GM12878 (cell line): Measurements from ENCODE around the gene RAB28. TPM values are rescaled to one million over a fixed set of nuclear protein-coding genes. Genes with fewer than 3 reads are reported as not detected.

Experiments used
- ATAC-seq: fragments of 200-7000 bp; cut with Tn5 transposase; 3 replicates; pipeline ENCODE4 v1.9.1; 2020; ENCODE audit warnings: mild to moderate bottlenecking, moderate library complexity
- BruUV-seq: library from RNA; stranded (reverse); fragments of 400-500 nt; replicated peaks from 2 replicates; lab custom pipeline; 2021; lab: Mats Ljungman, UMichigan
- CTCF ChIA-PET: fragments of 300-600 bp; sonication (Branson Sonifier 250); formaldehyde crosslinking; extraction: SDS; loops from one replicate; lab custom pipeline; 2021; ENCODE audit warnings: inconsistent platforms; lab: Yijun Ruan, JAX
- POLR2A ChIA-PET: fragments of 350-600 bp; formaldehyde crosslinking; extraction: SDS; loops from one replicate; lab custom pipeline; 2021; ENCODE audit warnings: inconsistent platforms; lab: Charles Lee
- RAD21 ChIA-PET: fragments of 300-600 bp; sonication (Branson Sonifier 250); formaldehyde crosslinking; loops from one replicate; lab custom pipeline; 2023; ENCODE audit warnings: antibody characterized with exemption; ENCODE audit not compliant: unreplicated experiment; lab: Charles Lee
- SMC1A ChIA-PET: fragments of 300-600 bp; sonication (Branson Sonifier 250); formaldehyde crosslinking; loops from one replicate; lab custom pipeline; 2023; ENCODE audit not compliant: unreplicated experiment, uncharacterized antibody; lab: Charles Lee
- DNase-seq: peaks from one replicate; pipeline ENCODE4 v3.0.0-alpha.2; 2011; ENCODE audit warnings: low read depth, low spot score
- FAIRE-seq: peaks from 3 replicates; lab custom pipeline; 2011; peaks lifted over from hg19 to GRCh38; lab: Jason Lieb, UNC
- H2AFZ ChIP-seq: 2 replicates; pipeline ENCODE4 v1.6.0; 2011; ENCODE audit warnings: low read depth, low read length, control low read depth; ENCODE audit not compliant: control insufficient read depth
- H3K27ac ChIP-seq: 2 replicates; pipeline ENCODE4 v1.5.1; 2011; ENCODE audit warnings: control low read depth; ENCODE audit not compliant: control insufficient read depth, insufficient read depth
- H3K27me3 ChIP-seq, 2 experiments: replicated peaks in 1 of 2; 2 replicates each; pipeline versions ENCODE4 v1.6.0 to v1.6.1; 2011; ENCODE audit warnings: low read length in 1 of 2; ENCODE audit not compliant: control insufficient read depth in 2 of 2, insufficient read depth in 2 of 2
- H3K36me3 ChIP-seq, 2 experiments: 2 replicates each; pipeline ENCODE4 v1.5.1; 2011; ENCODE audit warnings: low read length in 1 of 2; ENCODE audit not compliant: control insufficient read depth in 2 of 2, insufficient read depth in 2 of 2
- H3K4me1 ChIP-seq: 2 replicates; pipeline ENCODE4 v1.6.1; 2011; ENCODE audit warnings: mild to moderate bottlenecking, low read length, moderate library complexity, mixed read lengths; ENCODE audit not compliant: control insufficient read depth, insufficient read depth
- H3K4me2 ChIP-seq: 2 replicates; pipeline ENCODE4 v1.6.0; 2011; ENCODE audit warnings: control low read depth; ENCODE audit not compliant: control insufficient read depth, insufficient read depth
- H3K4me3 ChIP-seq: fragments of 200-600 bp; sonication (generic); 2 replicates; pipeline ENCODE4 v1.5.1; 2016
- H3K79me2 ChIP-seq: 2 replicates; pipeline ENCODE4 v1.6.0; 2011; ENCODE audit warnings: low read length; ENCODE audit not compliant: control insufficient read depth, insufficient read depth
- H3K9ac ChIP-seq: 2 replicates; pipeline ENCODE4 v1.8.0; 2011; ENCODE audit warnings: low read length, control low read depth, mixed read lengths; ENCODE audit not compliant: control insufficient read depth, insufficient read depth
- H3K9me3 ChIP-seq: replicated peaks from 3 replicates; pipeline ENCODE4 v1.5.1; 2011; ENCODE audit warnings: mild to moderate bottlenecking, low read length; ENCODE audit not compliant: control insufficient read depth, insufficient read depth
- H4K20me1 ChIP-seq: 2 replicates; pipeline ENCODE4 v1.6.0; 2011; ENCODE audit not compliant: control insufficient read depth, insufficient read depth
- CBX3 ChIP-seq: fragments of 200-600 bp; sonication (generic); IDR thresholded peaks from 2 replicates; pipeline ENCODE4 v1.6.1; 2016; ENCODE audit warnings: low read depth, borderline replicate concordance
- CHD2 ChIP-seq: IDR thresholded peaks from 2 replicates; pipeline ENCODE4 v1.6.1; 2011; ENCODE audit warnings: low read depth, low read length, improper control_type of control experiment, borderline replicate concordance
- FOXM1 ChIP-seq: IDR thresholded peaks from 2 replicates; pipeline ENCODE4 v1.6.1; 2012; ENCODE audit warnings: low read depth, mild to moderate bottlenecking, inconsistent platforms, low read length, moderate library complexity
- GABPA ChIP-seq: IDR thresholded peaks from 2 replicates; pipeline ENCODE4 v1.6.1; 2014; ENCODE audit warnings: antibody characterized with exemption, low read depth, mild to moderate bottlenecking, inconsistent platforms
- SIX5 ChIP-seq: IDR thresholded peaks from 2 replicates; pipeline ENCODE4 v1.6.1; 2011; ENCODE audit warnings: mild to moderate bottlenecking, low read depth, low read length, moderate library complexity; ENCODE audit not compliant: severe bottlenecking
- SPI1 ChIP-seq: IDR thresholded peaks from 2 replicates; pipeline ENCODE4 v1.6.1; 2011; ENCODE audit warnings: low read depth, mild to moderate bottlenecking, low read length, moderate library complexity, borderline replicate concordance; ENCODE audit not compliant: insufficient read depth
- STAT3 ChIP-seq: IDR thresholded peaks from 2 replicates; pipeline ENCODE4 v1.6.1; 2011; ENCODE audit warnings: low read depth, low read length, improper control_type of control experiment
- ZNF24 ChIP-seq: fragments of 450-650 bp; IDR thresholded peaks from 2 replicates; pipeline ENCODE4 v1.6.1; 2017; ENCODE audit warnings: antibody characterized with exemption, mild to moderate bottlenecking
- WGBS: methylation state at CpG from one replicate; pipeline ENCODE4 v1.1.6; 2016; ENCODE audit warnings: low lambda C conversion rate; ENCODE audit not compliant: insufficient replicate concordance, insufficient coverage; ENCODE audit errors: missing lambda C conversion rate; 5-methylcytosine and 5-hydroxymethylcytosine counted together
- in situ Hi-C: fragments of 300-500 bp; cut with MboI; formaldehyde crosslinking; loops from 9 replicates; pipeline ENCODE4 v1.14.3; 2018; ENCODE audit warnings: mixed read lengths
- intact Hi-C: fragments of 100-400 bp; cut with micrococcal nuclease; formaldehyde crosslinking; loops from one replicate; pipeline ENCODE4 v1.14.2; 2022; ENCODE audit not compliant: unreplicated experiment
- polyA plus RNA-seq, 11 experiments: library from polyadenylated mRNA; depleted of rRNA in 4 of 11; unstranded in 6 of 11; stranded (reverse) in 5 of 11; fragments of >200 nt; fragmentation: Nextera tagmentation in 4 of 11; fragmentation: Illumina TruSeq in 1 of 11; extraction: Ambion mirVana in 4 of 11; extraction: Trizol in 1 of 11; gene quantifications; 1 replicate in 1 of 11; 2 replicates in 10 of 11; pipeline versions ENCODE4 v1.2.1 to v1.2.3, GENCODE V29; 2011 to 2016; ENCODE audit warnings: inconsistent platforms in 2 of 11, missing spikeins in 2 of 11, low read depth in 1 of 11
- total RNA-seq, 4 experiments: library from RNA; depleted of rRNA in 3 of 4; stranded (reverse); fragments of >200 nt in 3 of 4; fragmentation: Illumina TruSeq in 1 of 4; extraction: Trizol in 1 of 4; gene quantifications; 2 replicates each; pipeline versions ENCODE4 v1.2.1 to v1.2.3, GENCODE V29; 2013 to 2021
- TF ChIP-seq, protein P1 (sequence below): fragments of 450-650 bp; IDR thresholded peaks from 2 replicates; pipeline ENCODE4 v1.6.1; 2017; ENCODE audit warnings: mild to moderate bottlenecking
- TF ChIP-seq, protein P2 (sequence below): fragments of 450-650 bp; IDR thresholded peaks from 2 replicates; pipeline ENCODE4 v1.6.1; 2016; ENCODE audit warnings: mild to moderate bottlenecking
- TF ChIP-seq, protein P3 (sequence below): IDR thresholded peaks from 2 replicates; pipeline ENCODE4 v1.6.1; 2012; ENCODE audit warnings: low read depth, low read length, improper control_type of control experiment

The RAB28 gene
- total and polyA plus RNA-seq, 10 of the 15 experiments (the other 5 are each of a cell fraction or from before 2014, with no cell fraction given): 5.8 to 29.3 (median 16.9) TPM

DNA sequence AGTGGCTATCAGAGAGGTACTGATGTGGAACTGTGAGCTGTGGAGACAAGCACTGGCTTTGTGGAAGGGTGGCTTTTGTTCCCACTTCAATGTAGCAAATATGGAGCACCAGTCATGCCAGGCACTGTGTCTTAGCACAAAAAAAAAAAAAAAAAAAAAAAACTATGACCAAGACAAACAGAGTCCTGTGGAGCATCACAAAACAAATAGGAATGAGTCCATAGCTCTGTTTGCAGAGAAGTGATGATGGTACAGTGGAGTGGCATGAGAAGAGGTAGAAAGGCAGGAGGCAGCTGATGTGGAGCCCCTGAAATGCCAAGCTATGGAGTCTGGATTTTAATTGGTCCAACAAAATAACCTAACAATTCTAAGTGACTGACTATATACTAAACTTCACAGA is 116.9 kb downstream of the RAB28 start:
- intact Hi-C loops: no loop called here
- DNase-seq (no peak), ATAC-seq (no peak), FAIRE-seq (no peak)
- no peak overlapping the region for H3K4me3 ChIP-seq
- no peak overlapping the region for H3K27ac ChIP-seq
- no peaks in the 10 kb centered on the region for H3K27me3 ChIP-seq
- H3K79me2 ChIP-seq: no peaks in the 10 kb centered on the region
- H3K9ac ChIP-seq: no peak overlapping the region
- H2AFZ ChIP-seq: no peak overlapping the region
- no peaks in the 10 kb centered on the region for H3K4me1 ChIP-seq
- BruUV-seq: no TSS peak
- H3K9me3 ChIP-seq: no peaks in the 10 kb centered on the region
- ChIA-PET CTCF (interaction anchor here (0.6 kb wide), 1 partner anchor 28 kb away, joined by 3 read pairs; no protein-coding TSS in a partner anchor), RAD21 (interaction anchor here (0.7 to 1.4 kb wide), 2 partner anchors 110 to 909 kb away, joined by 3 to 4 read pairs; no protein-coding TSS in a partner anchor), POLR2A (no interaction called here), SMC1A (interaction anchor here (1.1 to 1.8 kb wide), 3 partner anchors 12 to 102 kb away, joined by 3 to 5 read pairs (median 3); no protein-coding TSS in a partner anchor)
- H3K4me2 ChIP-seq: no peak overlapping the region
- H4K20me1 ChIP-seq: no peaks in the 10 kb centered on the region
- TF ChIP-seq GABPA: no peak
- TF ChIP-seq, protein P1, sequence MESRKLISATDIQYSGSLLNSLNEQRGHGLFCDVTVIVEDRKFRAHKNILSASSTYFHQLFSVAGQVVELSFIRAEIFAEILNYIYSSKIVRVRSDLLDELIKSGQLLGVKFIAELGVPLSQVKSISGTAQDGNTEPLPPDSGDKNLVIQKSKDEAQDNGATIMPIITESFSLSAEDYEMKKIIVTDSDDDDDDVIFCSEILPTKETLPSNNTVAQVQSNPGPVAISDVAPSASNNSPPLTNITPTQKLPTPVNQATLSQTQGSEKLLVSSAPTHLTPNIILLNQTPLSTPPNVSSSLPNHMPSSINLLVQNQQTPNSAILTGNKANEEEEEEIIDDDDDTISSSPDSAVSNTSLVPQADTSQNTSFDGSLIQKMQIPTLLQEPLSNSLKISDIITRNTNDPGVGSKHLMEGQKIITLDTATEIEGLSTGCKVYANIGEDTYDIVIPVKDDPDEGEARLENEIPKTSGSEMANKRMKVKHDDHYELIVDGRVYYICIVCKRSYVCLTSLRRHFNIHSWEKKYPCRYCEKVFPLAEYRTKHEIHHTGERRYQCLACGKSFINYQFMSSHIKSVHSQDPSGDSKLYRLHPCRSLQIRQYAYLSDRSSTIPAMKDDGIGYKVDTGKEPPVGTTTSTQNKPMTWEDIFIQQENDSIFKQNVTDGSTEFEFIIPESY: no peak
- no peak for TF ChIP-seq ZNF24
- no peaks in the 10 kb centered on the region for H3K36me3 ChIP-seq
- in situ Hi-C loops: no loop called here

GRCh38 chr4:13365195-13365594 is 118.9 kb downstream of the RAB28 start:
- in situ Hi-C loops (no loop called here), intact Hi-C loops (no loop called here)
- Histone ChIP-seq H3K27me3 (no peaks in the 10 kb centered on the region), H3K79me2 (no peaks in the 10 kb centered on the region), H2AFZ (no peak overlapping the region), H3K4me3 (no peak overlapping the region), H3K36me3 (no peaks in the 10 kb centered on the region), H3K27ac (no peak overlapping the region), H3K9ac (no peak overlapping the region), H4K20me1 (no peaks in the 10 kb centered on the region), H3K4me1 (no peaks in the 10 kb centered on the region), H3K9me3 (no peaks in the 10 kb centered on the region), H3K4me2 (no peak overlapping the region)
- TF ChIP-seq CHD2 (no peak), SPI1 (no peak), FOXM1 (no peak), SIX5 (no peak), STAT3 (no peak), CBX3 (no peak)
- TF ChIP-seq, protein P2, sequence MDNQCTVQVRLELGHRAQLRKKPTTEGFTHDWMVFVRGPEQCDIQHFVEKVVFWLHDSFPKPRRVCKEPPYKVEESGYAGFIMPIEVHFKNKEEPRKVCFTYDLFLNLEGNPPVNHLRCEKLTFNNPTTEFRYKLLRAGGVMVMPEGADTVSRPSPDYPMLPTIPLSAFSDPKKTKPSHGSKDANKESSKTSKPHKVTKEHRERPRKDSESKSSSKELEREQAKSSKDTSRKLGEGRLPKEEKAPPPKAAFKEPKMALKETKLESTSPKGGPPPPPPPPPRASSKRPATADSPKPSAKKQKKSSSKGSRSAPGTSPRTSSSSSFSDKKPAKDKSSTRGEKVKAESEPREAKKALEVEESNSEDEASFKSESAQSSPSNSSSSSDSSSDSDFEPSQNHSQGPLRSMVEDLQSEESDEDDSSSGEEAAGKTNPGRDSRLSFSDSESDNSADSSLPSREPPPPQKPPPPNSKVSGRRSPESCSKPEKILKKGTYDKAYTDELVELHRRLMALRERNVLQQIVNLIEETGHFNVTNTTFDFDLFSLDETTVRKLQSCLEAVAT: no peak
- TF ChIP-seq, protein P3, sequence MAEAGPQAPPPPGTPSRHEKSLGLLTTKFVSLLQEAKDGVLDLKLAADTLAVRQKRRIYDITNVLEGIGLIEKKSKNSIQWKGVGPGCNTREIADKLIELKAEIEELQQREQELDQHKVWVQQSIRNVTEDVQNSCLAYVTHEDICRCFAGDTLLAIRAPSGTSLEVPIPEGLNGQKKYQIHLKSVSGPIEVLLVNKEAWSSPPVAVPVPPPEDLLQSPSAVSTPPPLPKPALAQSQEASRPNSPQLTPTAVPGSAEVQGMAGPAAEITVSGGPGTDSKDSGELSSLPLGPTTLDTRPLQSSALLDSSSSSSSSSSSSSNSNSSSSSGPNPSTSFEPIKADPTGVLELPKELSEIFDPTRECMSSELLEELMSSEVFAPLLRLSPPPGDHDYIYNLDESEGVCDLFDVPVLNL: no peak
- CTCF ChIA-PET: no interaction called here
- BruUV-seq: no TSS peak
- DNase-seq (no peak), FAIRE-seq (no peak), ATAC-seq (no peak)
- SMC1A ChIA-PET: interaction anchor here (1.1 kb wide), 1 partner anchor 13 kb away, joined by 3 read pairs; no protein-coding TSS in a partner anchor
- POLR2A ChIA-PET: no interaction called here
- WGBS: 79% methylated on average over 3 of the region's 3 CpGs
- RAD21 ChIA-PET: no interaction called here
